Measurements from ENCODE around the gene RPL13.

DNA sequence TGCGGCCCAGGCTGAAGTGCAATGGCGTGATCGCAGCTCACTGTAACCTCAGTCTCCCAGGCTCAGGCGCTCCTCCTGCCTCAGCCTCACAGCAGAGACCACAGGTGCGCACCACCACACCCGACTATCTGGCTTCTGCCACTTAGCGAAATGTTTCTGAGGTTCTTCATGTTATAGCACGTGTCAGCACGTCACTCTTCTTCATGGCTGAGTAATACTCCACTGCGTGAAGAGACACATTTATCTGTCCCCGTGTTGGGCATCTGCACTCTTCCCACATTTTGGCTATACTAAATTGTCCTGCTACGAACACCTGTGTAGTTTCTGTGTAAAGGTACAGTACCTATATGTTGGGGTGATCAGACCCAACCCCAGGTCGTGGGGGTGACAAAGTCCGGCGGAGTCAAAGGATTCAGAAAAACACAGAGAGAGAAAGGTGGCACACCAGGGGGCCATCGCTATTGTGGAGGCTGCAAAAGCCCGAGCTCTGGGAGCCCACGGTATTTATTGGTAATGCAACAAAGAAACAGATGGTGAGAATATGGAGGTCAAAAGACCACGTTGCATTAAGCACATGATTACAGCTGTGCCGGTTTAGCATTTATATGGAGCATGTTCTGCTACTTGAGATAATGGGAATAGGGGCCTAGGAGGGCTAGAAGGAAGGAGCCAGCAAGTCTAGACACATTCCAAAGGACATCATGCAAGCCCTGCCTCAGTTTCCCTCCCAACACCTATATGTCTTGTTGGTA lies 52.1 kb downstream of the RPL13 start:
- TF ChIP-seq, protein P1, sequence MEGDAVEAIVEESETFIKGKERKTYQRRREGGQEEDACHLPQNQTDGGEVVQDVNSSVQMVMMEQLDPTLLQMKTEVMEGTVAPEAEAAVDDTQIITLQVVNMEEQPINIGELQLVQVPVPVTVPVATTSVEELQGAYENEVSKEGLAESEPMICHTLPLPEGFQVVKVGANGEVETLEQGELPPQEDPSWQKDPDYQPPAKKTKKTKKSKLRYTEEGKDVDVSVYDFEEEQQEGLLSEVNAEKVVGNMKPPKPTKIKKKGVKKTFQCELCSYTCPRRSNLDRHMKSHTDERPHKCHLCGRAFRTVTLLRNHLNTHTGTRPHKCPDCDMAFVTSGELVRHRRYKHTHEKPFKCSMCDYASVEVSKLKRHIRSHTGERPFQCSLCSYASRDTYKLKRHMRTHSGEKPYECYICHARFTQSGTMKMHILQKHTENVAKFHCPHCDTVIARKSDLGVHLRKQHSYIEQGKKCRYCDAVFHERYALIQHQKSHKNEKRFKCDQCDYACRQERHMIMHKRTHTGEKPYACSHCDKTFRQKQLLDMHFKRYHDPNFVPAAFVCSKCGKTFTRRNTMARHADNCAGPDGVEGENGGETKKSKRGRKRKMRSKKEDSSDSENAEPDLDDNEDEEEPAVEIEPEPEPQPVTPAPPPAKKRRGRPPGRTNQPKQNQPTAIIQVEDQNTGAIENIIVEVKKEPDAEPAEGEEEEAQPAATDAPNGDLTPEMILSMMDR (IDR thresholded peaks at IDR 0.05), result no peak
- no peak for TF ChIP-seq POLR2A (IDR thresholded peaks at IDR 0.05)

Data from uterus (tissue), 2 donors.